Measurements from ENCODE around the gene CEP63. TPM values are rescaled to one million over a fixed set of nuclear protein-coding genes. Genes with fewer than 3 reads are reported as not detected.

CEP63 gene
- total RNA-seq, 1 donor from 2014 or later, result 26.3 TPM

GRCh38 chr3:134466331-134466730, 19.5 kb upstream of the CEP63 start:
- peaks cover 79% of the 10 kb centered on the region for H3K4me1 Mint-ChIP-seq (ENCODE audit: unreplicated experiment)
- no peak for TF ChIP-seq CTCF (IDR thresholded peaks at IDR 0.05)
- H3K36me3 Mint-ChIP-seq (ENCODE audit: unreplicated experiment), result no peaks in the 10 kb centered on the region
- H3K27me3 Mint-ChIP-seq (ENCODE audit: unreplicated experiment), result no peaks in the 10 kb centered on the region
- H3K9me3 Mint-ChIP-seq (ENCODE audit: unreplicated experiment), result no peaks in the 10 kb centered on the region
- H3K27ac Mint-ChIP-seq (ENCODE audit: unreplicated experiment), result peak overlapping the region; percentile 78
- DNase-seq (ENCODE audit: extremely low spot score, unreplicated experiment), result no peak
- no peak overlapping the region for H3K4me3 Mint-ChIP-seq (ENCODE audit: unreplicated experiment)

- Mint-ChIP-seq H3K27ac (ENCODE audit: unreplicated experiment) (peak overlapping the region; percentile 65), H3K4me1 (ENCODE audit: unreplicated experiment) (peaks cover 68% of the 10 kb centered on the region), H3K4me3 (ENCODE audit: unreplicated experiment) (no peak overlapping the region), H3K27me3 (ENCODE audit: unreplicated experiment) (no peaks in the 10 kb centered on the region), H3K36me3 (ENCODE audit: unreplicated experiment) (no peaks in the 10 kb centered on the region), H3K9me3 (ENCODE audit: unreplicated experiment) (no peaks in the 10 kb centered on the region)
- no peak for DNase-seq (ENCODE audit: extremely low spot score, unreplicated experiment)
- no peak for TF ChIP-seq CTCF (IDR thresholded peaks at IDR 0.05)
Measured at GRCh38 chr3:134468519-134468918, 17.3 kb upstream of the CEP63 start.

- Mint-ChIP-seq H3K27me3 (ENCODE audit: unreplicated experiment) (no peaks in the 10 kb centered on the region), H3K4me1 (ENCODE audit: unreplicated experiment) (peaks cover 56% of the 10 kb centered on the region), H3K4me3 (ENCODE audit: unreplicated experiment) (no peak overlapping the region), H3K9me3 (ENCODE audit: unreplicated experiment) (no peaks in the 10 kb centered on the region), H3K27ac (ENCODE audit: unreplicated experiment) (peak overlapping the region; percentile 72), H3K36me3 (ENCODE audit: unreplicated experiment) (peaks cover 7% of the 10 kb centered on the region)
- no peak for DNase-seq (ENCODE audit: extremely low spot score, unreplicated experiment)
- TF ChIP-seq CTCF (IDR thresholded peaks at IDR 0.05), result no peak
Measured at GRCh38 chr3:134471521-134472193, 14.2 kb upstream of the CEP63 start.

GRCh38 chr3:134472831-134473230, 13.0 kb upstream of the CEP63 start:
- DNase-seq (ENCODE audit: extremely low spot score, unreplicated experiment), result no peak
- no peak overlapping the region for H3K4me3 Mint-ChIP-seq (ENCODE audit: unreplicated experiment)
- no peak for TF ChIP-seq CTCF (IDR thresholded peaks at IDR 0.05)
- peaks cover 17% of the 10 kb centered on the region for H3K36me3 Mint-ChIP-seq (ENCODE audit: unreplicated experiment)
- H3K27ac Mint-ChIP-seq (ENCODE audit: unreplicated experiment), result no peak overlapping the region
- H3K27me3 Mint-ChIP-seq (ENCODE audit: unreplicated experiment), result no peaks in the 10 kb centered on the region
- H3K9me3 Mint-ChIP-seq (ENCODE audit: unreplicated experiment), result no peaks in the 10 kb centered on the region
- peaks cover 57% of the 10 kb centered on the region for H3K4me1 Mint-ChIP-seq (ENCODE audit: unreplicated experiment)

GRCh38 chr3:134473868-134474546, 11.8 kb upstream of the CEP63 start:
- Mint-ChIP-seq H3K27ac (ENCODE audit: unreplicated experiment) (no peak overlapping the region), H3K9me3 (ENCODE audit: unreplicated experiment) (no peaks in the 10 kb centered on the region), H3K4me1 (ENCODE audit: unreplicated experiment) (peaks cover 61% of the 10 kb centered on the region), H3K36me3 (ENCODE audit: unreplicated experiment) (peaks cover 24% of the 10 kb centered on the region), H3K27me3 (ENCODE audit: unreplicated experiment) (no peaks in the 10 kb centered on the region), H3K4me3 (ENCODE audit: unreplicated experiment) (no peak overlapping the region)
- TF ChIP-seq CTCF (IDR thresholded peaks at IDR 0.05), result peak; percentile 81
- DNase-seq (ENCODE audit: extremely low spot score, unreplicated experiment), result peak; percentile 90

Data from osteocyte (in vitro differentiated cells).